ENCODE data around the gene DIAPH3.

The DIAPH3 gene

DNA sequence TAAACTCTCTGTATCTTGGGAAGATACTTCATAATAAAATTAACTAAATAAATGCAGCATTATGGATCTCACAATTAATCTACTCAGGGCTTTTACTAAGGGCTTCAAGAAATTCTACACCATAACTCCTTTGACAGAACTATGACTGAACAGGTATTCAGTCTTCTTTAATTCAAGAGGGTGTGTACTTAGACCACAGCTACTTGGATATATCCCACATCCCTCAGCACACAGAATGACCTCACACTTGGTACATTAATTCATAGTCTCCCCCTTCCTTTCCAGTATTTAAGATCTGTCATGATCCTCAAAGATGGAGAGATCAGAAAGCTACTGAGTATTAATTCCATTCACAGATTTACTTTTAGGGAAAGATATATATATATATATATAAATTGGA lies 11.6 kb downstream of the DIAPH3 start:
- no peak for DNase-seq (ENCODE audit: low read depth)

DNA sequence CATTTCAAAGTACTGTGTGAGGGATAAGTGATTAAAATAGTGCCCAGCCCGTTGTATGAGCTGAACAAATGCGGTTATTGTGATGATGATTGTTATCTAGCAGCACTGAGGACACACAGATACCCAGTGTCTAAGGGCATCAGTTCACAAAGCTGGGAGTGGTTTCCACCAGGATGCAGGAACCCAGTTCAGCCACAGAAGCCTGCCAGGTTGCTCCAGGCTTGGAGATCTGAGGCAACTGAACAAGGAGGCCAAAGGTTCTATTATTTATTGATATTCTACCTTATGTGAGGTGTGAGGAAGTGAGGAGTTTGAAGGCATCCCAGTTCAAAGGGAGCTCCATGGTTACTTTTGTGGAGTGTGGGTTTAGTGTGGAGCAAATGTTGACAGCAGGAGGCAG lies 13.2 kb downstream of the DIAPH3 start:
- no peak for DNase-seq (ENCODE audit: low read depth)

DNA sequence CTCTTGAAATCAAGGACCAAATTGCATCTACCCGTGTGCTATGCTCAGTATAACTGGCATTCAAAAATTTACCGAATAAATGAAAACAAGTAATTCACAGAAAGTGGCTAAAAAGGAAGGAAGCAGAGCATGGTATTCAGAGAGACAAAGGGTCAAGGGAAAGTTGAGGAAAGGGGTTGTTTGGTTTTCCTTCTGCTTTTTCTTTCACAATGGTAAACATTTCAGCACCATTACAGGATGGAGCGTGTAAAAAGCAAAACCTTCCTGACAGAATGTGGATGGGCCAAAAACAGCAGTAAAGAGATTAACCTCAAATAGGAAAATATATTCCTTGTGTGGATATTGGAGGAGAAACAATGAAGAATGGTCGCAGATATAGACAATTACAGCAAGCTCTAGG lies 14.8 kb downstream of the DIAPH3 start:
- no peak for DNase-seq (ENCODE audit: low read depth)

DNA sequence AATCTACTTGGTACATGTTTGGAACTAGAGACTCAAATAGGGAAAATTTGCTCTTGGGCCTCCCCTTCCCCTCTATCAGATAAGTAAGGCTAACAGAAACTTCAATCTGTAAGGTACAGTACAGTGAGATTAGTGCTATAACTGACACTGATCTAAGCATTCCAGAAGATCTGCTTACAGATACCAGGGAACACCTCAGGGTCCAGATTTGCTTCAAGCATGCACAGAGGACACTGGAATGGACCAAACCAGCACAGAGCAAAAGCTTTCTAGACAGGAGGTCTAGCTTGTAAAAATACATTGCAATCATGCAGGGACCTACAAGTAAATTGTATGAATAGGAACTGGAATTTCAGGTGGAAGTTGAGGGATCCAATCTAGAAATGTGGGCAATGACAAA lies 16.4 kb downstream of the DIAPH3 start:
- DNase-seq (ENCODE audit: low read depth) = no peak

DNA sequence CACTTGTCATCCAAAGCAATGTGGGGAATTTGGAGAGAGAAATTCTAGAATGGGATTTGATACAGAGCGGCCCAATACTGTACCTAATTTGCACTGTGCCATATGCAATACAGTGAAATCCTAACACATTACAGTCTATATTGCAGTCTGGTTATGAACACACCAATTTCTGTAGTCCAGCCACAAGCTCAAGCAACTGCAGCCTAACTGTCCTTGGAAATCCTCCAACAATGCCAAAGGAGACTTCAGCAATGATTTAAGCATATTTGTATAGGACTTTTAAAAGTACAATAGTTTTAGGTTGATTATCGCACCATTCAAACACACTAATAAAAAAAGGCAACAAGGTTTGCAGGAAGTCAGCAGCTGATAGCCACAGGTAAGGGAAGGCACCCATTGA lies 17.3 kb downstream of the DIAPH3 start:
- DNase-seq (ENCODE audit: low read depth) = no peak

DNA sequence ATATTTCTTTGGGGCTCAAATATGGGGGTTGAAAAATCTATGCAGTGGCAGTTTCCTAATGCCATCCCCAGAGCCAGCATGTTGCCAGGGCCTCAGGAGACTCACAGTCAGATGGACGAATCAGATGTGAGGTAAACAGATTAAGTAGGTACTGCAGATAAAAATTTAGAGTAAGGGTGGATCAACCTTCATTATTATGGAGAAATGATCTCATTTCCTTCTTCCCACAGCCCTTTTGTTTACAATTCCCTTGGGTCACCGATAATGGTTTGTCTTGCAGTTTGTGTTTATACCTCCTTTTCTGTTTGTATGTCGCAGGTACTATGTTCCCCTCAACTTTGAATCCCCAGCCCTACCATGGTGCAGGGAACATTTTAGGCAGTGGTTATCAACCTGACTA lies 20.0 kb downstream of the DIAPH3 start:
- DNase-seq (ENCODE audit: low read depth) = no peak

DNA sequence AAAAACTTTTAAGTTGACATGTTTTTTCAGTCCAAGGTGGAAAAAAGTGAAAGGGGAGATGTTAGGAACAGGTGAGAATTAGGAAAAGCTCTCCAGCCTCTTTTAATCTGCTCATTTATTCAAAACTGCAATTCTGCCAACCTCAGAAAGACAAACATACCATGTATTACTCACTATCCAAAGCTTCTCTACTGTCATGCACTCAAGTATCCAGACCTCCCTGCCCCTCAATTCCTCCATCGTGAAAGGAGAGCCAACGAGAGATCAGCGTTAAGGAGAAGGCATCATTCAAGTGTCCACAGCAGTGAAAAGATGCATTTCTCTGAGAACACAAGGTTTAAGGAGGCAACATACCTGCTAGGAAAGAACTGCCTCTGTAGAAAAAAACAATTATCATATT lies 24.5 kb downstream of the DIAPH3 start:
- DNase-seq (ENCODE audit: low read depth) = no peak

DNA sequence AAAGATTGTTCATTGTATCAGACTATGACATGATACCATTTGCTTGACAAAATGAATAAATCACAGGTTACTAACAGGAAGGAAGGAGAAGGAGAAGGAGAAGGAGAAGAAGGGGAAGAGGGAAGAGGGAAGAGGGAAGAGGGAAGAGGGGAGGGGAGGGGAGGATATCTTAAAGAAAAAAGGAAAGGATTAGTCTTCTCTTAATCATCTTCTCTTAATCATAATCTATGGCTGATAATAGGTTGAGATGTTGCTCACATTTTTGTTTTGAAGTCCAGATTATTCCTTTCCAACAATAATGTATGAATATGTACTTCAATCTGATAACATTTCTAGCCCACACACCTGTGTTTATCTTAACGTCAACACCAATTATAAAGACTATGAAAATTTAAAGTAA lies 25.1 kb downstream of the DIAPH3 start:
- DNase-seq (ENCODE audit: low read depth) = no peak

DNA sequence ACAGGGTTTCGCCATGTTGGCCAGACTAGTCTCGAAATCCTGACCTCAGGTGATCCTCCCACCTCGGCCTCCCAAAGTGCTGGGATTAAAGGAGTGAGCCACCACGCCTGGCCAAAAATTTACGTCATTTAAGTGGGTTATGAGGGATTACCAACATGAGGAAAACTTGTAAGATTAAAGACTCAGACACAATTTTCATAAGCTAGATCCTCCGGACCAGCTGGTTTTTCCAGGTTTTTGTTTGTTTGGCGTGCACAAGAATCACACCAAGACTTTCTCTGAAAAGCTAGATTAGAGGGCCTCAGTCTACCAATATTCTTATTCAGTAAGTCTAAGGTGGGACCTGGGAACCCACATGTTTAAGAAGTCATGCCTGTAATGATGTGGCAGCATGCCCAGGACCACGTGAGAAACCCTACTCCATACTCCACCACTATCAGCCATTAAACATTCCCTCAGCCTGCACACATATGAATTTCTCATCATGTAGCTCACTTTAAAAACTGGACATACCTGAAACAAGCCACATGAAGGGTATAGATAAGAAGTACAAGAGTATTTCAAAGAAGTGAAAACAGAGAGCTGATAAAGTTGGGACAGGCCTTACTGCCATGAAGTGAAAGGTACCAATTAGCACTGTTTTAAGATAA lies 25.7 kb downstream of the DIAPH3 start:
- DNase-seq (ENCODE audit: low read depth) = no peak

DNA sequence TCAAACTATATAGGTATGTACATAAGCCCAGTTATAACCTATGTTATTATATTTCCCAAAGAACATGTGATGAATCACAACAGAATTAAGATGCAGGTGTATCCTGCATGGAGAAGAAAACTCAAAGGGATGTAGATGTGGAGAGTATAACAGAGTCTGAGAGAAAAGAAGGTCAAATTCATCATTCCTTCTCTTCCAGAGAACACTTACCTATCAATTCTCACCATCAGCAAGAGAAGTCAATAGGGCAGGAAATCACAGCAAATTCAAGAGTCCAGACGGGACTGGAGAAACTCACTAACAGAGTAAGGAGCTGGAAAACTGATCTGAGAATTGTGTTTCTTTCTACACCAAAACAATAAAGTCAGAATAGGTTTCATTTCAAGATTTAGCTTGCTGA lies 28.4 kb downstream of the DIAPH3 start:
- DNase-seq (ENCODE audit: low read depth) = no peak

DNA sequence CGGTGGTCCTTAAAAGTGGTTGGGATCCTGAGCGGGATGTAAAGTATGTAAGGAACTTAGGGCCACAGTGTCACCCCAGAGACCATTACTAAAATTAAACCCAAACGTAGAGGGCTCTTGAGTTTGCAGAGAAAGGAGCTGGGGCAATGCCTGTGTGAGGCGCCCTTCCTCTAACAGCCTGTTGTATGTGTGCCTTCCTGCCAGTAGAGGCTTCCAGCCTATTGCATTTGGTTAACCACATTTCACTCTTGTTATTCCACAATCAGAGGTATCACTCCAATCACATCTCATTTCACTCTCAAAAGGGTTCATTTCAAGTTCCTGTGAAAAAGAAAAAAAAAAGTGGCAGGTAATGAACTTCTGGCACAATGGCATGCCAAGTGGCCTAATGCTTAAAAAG lies 29.4 kb downstream of the DIAPH3 start:
- peak; percentile 25 for DNase-seq (ENCODE audit: low read depth)

DNA sequence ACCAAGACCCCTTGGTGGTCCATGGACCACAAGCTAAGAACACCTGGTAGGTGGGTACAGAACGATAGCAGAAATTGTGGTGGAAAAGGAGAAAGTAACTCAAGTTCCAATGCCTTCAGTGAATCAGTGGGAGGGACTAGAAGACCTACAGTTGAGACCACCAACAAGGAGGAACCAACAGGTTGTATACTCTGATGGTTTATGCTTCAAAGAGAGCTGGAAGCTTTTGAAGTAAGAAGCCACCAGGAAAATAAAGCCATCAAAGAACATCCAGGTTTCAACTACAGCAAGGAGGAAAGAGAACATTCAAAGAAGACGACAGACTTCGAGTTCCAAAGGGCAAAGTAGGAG lies 42.4 kb downstream of the DIAPH3 start:
- DNase-seq (ENCODE audit: low read depth) = no peak

DNA sequence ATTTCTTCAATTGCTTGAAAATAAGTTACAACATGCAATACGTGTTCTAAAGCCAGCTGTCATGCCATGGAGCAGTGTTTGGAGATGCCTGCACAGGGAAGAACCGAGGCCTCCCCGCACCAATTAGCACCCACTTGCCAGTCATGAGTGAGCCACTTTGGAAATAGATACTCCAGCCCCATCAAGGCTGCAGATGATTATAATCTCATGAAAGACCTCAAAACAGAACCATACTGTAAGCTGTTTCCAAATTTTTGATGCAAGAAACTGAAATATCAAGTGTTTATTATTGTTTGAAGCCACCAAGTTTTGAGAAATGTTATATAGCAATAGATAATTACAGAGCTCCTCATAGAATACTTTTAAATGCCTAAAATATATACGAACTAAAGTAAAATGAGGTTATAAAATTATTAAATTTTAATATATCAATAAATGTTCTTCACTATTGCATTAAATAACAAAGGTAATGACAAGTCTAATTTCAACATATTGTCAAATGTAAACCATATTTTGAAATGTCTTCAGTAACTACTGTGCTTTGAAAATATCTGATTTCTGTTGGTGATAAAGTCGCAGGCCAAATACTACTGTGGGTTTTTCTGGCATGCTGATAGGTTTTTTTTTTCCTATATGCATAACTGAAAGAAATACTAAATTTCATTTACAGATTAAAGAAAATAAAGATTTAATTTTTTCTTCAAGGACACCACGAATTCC lies 43.0 kb downstream of the DIAPH3 start:
- DNase-seq (ENCODE audit: low read depth) = no peak

DNA sequence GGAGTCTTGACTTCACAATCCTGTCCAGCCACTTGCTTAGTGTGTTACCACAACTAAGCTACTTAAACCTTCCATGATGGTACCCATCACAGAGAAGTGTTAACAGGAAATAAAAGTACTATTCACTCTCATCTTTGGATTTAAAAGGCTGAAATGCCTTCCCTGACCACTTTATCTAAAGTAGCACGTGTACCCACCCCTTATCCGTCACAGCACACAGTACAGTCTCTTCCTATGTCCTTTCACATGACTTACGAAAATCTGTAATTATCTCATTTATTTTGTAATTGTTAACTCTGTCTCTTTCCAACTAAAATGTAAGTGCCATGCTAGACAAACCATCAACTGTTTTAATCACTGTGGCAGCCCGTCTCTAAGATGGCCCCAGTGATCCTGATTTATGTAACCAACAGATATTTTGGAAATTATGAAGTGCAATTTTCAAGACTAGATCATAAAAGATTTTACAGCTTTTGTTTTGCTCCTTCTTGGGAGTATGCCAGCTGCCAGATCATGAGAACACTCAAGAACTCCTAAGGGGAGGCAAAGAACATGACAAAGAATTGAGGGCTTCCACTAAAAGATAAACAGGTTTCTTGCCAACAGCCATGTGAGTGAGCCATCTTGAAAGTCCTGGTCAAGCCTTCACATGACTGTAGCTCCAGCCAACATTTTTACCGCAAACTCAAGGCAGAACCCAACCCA lies 44.9 kb downstream of the DIAPH3 start:
- DNase-seq (ENCODE audit: low read depth) = no peak

DNA sequence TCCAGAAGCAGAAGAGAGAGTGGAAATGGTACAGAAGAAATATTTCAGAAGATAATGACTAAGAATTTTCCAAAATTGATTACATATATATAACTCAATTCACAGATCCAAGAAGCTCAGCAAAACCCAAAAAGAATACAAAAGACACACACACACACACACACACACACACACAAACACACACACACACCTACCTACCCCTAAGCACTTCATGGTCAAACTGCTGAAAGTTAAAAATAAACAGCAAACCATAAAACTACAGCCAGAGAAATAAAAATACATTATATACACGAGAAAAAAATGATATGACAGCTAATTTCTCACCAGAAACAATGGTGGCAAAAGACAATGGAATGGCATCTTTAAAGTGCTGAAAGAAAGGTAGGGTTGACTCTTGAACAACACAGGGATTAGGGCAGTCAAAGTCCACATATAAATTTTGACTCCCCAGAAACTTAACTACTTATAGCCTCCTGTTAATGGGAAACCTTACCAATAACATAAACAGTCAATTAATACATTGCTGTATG lies 49.2 kb downstream of the DIAPH3 start:
- DNase-seq (ENCODE audit: low read depth) = no peak

DNA sequence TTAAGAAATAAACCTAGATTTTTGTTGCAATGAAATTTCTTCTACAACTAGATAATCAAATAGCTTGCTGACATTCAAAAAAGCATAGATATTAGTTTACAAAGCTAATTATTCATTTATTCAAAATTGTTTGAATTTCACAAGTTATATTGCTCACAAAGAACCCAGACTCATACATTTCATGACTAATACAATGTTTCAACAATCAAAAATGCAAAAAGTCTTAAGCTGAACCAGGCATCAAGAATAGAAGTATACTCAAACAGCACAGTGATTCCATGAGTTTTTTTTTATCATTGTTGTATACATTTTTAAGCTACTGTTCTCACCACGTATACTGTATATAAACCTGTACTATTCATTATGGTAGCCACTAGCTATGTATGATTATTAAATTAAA lies 51.0 kb downstream of the DIAPH3 start:
- DNase-seq (ENCODE audit: low read depth) = peak; percentile 26

DNA sequence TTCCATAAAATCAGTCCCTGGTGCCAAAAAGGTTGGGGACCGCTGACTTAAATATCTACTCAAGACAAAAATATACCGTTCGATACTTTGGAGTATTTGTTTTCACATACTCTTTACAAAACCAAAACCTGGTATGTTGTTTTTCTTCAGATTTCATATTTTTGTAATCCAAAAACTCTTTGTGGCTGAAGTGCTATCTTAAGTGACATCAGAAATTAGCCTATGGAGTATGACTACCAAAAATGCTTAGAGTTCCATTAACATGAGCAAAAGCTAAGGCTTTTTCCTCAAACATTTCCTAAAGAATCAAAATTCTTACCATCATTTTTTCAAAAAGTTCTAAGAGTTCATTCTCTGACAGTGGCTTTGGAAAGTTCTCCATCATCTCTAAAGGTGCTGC lies 52.0 kb downstream of the DIAPH3 start:
- DNase-seq (ENCODE audit: low read depth) = no peak

DNA sequence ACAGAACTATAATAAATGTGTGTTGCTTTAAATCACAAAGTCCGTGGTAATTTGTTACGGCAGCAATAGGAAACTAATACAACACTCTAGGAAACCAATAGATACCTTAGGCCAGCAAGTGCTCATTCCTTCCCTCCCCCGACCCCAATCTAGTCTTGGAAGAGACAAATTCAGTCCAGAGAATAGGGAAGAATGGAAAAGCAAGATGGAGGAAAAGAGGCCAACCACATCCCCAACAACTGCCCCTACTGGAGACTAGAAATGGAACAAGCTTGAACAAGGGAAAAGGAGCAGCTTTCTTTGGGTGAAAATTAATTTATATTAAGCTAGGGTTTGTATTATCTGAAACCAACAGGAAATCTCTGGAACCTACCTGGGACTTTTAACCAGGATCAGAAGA lies 54.4 kb downstream of the DIAPH3 start:
- no peak for DNase-seq (ENCODE audit: low read depth)

DNA sequence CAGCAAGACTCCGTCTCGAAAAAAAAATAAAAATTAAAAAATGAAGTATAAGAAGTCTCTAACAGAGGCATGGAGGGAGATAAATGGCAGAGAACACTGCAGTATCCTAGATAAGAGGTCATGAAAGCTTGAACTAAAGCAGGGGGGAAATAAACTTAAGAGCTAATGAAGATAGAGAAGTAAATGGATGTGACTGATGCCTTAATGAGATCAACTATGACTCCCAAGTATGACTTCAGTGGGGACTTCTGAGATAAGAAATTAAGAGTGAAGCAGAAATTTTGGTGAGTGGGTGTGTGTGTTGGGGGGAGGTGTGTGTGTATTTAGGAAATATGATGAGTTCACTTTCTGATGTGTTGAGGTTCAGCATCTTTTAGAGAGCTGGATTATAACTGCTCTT lies 55.1 kb downstream of the DIAPH3 start:
- no peak for DNase-seq (ENCODE audit: low read depth)

DNA sequence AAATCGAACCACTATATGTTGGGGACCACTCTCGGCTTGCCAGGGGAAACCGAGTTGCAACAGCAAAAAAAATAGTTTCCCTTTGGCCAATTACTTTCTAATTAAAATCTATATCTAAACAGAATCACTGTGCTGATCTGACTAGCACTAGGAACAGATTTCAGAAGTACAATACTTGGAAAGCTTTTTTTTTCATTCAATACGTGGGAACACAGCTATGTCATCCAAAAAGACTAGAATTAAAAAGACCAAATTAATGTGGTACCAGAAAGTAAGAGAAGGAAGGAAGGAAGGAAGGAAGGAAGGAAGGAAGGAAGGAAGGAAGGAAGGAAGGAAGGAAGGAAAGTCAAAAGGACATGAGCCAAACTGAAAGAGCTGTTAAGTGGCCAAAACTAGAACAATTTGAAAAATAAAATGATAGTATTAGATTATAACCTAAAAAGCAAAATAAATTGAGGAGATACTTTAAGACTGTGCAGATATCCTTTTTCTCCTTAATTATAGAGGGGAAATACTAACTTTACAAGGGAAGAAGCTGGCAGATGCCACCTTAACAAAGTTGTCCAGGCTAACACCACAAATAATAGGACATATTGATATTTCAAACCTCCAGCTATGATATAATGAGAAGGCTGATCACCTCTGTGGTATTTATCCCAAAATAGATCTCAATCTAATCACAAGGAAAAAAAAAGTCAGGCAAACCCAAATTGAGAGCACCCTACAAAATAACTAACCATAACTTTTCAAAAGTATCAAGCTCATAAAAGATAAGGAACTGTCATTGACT lies 63.9 kb downstream of the DIAPH3 start:
- no peak for DNase-seq (ENCODE audit: low read depth)

DNA sequence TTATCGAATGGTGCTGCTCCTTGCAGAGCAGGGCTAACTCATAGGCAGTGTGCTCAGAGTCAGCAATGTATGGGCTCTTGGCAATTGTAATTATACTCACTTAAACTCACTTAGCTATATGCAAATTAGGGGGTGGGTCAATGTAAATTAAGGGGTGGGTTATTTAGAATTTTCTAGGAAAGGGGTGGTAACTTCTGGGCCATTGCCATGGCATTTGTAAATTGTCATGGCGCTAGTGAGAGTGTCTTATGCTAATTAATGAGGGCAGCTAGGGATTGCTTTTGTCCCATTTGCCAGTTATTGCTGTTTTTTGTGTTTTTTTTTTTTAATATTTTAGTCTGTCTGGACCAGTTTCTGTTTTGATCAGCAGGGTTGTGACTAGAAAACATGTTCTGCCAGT lies 68.4 kb downstream of the DIAPH3 start:
- DNase-seq (ENCODE audit: low read depth) = no peak

DNA sequence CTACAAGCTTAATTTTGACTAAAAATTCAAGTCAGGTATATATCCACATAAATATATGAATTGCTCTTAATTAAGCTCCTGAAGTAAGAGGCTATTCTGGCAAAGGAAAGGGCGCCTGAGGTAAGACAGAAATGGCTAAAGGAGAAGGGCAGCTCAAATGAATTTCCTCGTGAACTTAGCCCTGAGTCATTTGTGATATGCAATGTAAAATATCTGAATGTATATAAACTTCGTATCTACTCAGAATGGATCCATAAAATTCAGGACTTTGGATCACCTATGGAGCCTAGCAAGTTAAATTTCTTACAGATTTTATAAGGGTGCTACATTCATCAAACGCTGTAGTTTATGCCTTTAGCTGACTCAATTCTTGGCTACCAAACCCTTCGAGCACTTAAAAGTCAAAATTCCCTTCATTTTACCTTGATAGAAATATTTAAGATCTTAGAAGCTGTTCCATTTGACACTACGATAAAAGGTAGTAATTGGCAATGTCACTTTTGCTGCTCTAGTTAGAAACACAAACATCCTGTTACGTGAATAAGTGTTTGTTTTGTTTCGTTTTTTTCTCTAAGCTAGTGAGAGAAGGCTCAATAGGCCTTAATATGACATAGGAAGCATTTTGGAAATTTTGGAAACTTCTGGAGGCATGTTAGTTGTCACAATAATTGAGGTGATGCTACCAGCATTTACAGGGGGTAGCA lies 69.2 kb downstream of the DIAPH3 start:
- DNase-seq (ENCODE audit: low read depth) = no peak

Measured in stromal cell of bone marrow (primary cell).